GM12872 (cell line): ENCODE results near the gene CHN1.

Source experiments
- TF ChIP-seq, protein P1 (sequence below): IDR thresholded peaks from 3 replicates; pipeline ENCODE4 v1.5.1; 2011; ENCODE audit warnings: low read depth, mild to moderate bottlenecking, low read length, moderate library complexity; ENCODE audit not compliant: insufficient read depth

The CHN1 gene

DNA sequence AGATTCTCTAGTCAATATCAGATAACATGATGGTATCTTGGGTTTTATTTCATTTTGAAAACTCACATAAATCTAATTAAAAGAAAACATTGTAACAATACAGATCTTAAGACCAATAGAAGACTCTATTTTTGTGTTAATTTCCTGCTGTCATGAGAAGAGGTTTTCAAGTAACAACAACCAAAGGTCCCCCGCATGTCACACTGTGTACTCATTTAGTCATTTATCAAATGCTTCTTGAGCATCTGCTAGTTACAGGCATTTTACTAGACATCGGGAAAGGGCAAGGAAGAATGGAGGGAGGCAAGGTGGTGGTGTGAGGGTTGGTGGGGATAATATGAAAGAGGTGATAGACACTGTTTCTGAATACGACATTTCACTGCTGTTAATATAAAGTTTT lies 163.2 kb downstream of the CHN1 start:
- TF ChIP-seq, protein P1, sequence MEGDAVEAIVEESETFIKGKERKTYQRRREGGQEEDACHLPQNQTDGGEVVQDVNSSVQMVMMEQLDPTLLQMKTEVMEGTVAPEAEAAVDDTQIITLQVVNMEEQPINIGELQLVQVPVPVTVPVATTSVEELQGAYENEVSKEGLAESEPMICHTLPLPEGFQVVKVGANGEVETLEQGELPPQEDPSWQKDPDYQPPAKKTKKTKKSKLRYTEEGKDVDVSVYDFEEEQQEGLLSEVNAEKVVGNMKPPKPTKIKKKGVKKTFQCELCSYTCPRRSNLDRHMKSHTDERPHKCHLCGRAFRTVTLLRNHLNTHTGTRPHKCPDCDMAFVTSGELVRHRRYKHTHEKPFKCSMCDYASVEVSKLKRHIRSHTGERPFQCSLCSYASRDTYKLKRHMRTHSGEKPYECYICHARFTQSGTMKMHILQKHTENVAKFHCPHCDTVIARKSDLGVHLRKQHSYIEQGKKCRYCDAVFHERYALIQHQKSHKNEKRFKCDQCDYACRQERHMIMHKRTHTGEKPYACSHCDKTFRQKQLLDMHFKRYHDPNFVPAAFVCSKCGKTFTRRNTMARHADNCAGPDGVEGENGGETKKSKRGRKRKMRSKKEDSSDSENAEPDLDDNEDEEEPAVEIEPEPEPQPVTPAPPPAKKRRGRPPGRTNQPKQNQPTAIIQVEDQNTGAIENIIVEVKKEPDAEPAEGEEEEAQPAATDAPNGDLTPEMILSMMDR = no peak

DNA sequence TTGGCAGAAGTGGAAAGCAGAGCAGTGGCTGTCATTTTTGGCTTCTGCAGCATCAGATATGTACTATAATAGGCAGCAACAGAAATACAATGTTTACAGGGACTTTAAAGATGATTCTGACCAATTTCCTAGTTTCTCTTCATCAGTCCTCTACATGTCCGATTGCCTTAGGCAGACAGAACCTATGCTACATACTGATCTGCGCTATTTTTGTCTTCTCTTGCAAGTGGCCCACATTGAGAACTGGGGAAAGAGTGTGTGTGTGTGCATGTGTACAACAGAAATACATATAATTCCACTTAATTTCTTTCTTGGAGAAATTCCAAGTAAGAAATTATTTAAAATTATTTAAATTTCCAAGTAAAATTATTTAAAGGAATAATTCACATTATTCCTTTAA lies 163.8 kb downstream of the CHN1 start:
- TF ChIP-seq, protein P1 = no peak

DNA sequence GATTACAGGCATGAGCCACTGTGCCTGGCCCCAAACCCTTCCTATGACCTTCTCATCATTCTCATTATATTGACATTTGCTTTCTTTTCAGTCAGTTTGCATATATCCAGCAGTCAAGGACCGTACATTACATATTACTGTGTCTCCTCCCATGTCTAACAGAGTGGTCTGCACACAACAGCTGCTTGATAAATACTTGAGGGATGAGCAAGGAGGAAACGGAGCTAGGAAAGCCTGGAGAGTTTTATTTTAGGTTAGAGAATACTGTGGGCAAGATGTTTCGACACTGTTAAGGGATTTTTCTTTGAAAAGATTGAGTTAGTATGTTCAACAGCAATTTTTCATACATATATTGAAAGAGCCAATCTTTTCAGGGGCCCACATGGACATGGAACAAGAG lies 164.7 kb downstream of the CHN1 start:
- TF ChIP-seq, protein P1 = no peak

DNA sequence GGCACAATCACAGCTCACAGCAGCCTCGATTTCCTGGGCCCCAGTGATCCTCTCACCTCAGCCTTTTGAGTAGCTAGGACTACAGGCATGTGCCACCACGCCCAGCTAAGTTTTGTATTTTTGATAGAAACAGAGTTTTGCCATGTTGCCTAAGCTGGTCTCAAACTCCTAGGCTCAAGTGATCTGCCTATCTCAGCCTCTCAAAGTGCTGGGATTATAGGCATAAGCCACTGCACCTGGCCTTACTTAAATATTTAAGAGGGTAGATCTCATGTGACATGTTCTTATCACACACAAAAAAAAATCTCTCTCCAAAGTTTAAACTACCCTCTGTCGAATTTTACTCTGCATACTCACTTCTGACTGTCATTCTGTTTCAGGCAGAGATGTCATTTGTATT lies 165.5 kb downstream of the CHN1 start:
- TF ChIP-seq, protein P1 = no peak

DNA sequence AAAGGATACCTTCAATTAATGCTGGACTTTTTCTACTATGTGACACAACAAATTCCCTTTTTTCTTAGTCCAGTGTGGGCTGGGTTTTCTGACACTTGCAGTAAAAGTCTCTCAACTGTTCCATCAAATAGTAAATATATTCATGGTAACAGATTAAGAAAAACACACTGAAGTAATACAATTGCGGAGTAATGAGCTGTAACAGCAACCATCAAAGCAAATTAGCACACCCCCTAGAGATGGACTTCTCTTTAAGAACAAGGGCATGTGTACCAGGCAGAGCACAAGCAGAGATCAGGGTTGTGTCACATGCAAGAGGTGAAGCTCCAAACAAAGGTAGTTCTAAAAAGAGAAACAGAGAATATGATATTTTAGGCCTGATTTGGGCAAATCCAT lies 168.2 kb downstream of the CHN1 start:
- TF ChIP-seq, protein P1 = no peak

DNA sequence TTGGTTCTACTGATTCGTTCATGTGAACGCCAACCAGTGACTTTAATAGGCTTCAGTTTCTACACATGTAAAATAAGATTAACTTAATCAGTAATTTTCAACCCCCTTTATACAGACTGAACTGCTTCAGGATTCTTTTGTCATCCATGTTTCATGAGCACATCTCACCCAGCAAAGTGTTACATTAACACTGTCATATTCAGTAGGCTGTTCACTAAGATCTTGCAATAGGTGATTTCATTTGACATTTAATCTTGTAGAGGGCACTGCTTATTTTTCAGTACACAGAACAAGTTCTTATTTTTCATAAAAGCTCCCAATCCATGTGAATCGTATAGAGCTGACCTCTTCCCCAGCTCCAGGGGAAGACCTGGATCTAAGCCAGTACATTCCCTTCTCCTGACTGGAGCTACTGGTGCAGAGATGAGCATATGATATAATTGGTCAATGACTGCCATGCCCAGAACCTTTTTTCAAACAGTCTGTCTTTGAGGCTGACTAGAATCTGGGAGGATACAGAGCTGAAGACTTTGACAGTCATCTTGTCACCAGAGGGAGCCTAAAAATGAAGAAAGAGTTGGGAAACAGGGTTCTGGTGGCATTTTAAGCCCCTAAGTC lies 168.7 kb downstream of the CHN1 start:
- TF ChIP-seq, protein P1 = no peak

DNA sequence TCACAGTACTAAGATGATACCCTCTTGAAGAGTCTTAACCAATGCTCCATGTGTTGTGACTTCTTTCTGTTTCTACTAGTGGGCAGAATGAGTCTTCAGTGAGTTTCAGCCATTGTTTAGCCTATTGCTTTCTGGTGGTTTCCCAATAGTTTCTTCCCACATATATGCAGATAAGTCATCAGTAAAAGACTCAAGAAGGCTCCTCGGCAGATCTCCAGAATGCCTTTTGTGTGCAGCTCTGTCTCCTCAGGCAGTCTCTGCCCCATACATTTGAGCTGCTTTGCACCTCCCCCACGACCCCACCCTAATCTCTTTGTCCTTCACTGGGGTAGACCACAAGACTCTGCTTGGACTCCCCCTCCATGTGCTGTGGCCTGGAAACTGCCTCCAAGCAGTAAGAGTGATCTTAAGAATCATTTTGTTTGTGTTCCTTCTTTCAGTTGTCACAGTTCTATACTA lies 169.4 kb downstream of the CHN1 start:
- TF ChIP-seq, protein P1 = no peak

DNA sequence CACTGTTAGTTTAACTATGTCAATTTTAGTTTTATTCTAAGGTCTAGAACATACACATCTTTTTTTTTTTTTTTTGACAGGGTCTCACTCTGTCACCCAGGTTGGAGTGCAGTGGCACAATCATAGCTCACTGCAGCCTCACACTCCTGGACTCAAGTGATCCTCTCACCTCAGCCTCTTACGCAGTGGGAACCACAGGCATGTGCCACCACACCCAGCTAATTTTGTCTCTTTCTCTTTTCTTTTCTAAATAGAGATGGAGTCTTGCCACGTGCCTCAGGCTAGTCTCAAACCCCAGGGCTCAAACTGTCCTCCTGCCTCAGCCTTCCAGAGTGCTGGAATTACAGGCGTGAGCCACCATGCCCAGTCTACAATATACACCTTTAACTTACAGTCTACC lies 171.4 kb downstream of the CHN1 start:
- TF ChIP-seq, protein P1 = no peak
